HL-60 (cell line): Measurements from ENCODE around the gene SLC26A3.

Experiments used
- DNase-seq, 2 experiments: peaks; one replicate each; pipeline ENCODE4 v3.0.0-alpha.2; 2010 to 2020; ENCODE audit warnings: low read depth in 1 of 2, low spot score in 1 of 2
- H3K27ac ChIP-seq: fragments of 250-450 bp; sonication (Bioruptor Pico); replicated peaks from 2 replicates; pipeline ENCODE4 v1.5.1; 2020; ENCODE audit warnings: mild to moderate bottlenecking, moderate library complexity
- H3K27me3 ChIP-seq: fragments of 250-450 bp; sonication (Bioruptor Pico); 2 replicates; pipeline ENCODE4 v1.5.1; 2021; ENCODE audit warnings: mild to moderate bottlenecking, moderate library complexity; ENCODE audit not compliant: insufficient read depth, poor library complexity, severe bottlenecking
- H3K4me3 ChIP-seq: replicated peaks from 2 replicates; pipeline ENCODE4 v1.5.1; 2011; ENCODE audit warnings: mild to moderate bottlenecking, control low read depth, low read length; ENCODE audit not compliant: insufficient read depth
- CTCF ChIP-seq: IDR thresholded peaks from one replicate; pipeline ENCODE4 v1.5.1; 2011; ENCODE audit warnings: low read length, control low read depth, inconsistent platforms; ENCODE audit not compliant: insufficient read depth
- GABPA ChIP-seq: IDR thresholded peaks from 2 replicates; pipeline ENCODE4 v1.6.1; 2012; ENCODE audit warnings: low read depth
- POLR2AphosphoS5 ChIP-seq: IDR thresholded peaks from 2 replicates; pipeline ENCODE4 v1.6.1; 2012; ENCODE audit warnings: low read depth
- REST ChIP-seq: IDR thresholded peaks from 2 replicates; pipeline ENCODE4 v1.6.1; 2012; ENCODE audit warnings: low read depth; ENCODE audit not compliant: insufficient replicate concordance
- SPI1 ChIP-seq: IDR thresholded peaks from 2 replicates; pipeline ENCODE4 v1.6.1; 2012; ENCODE audit warnings: low read depth, mild to moderate bottlenecking, borderline replicate concordance

SLC26A3 gene

GRCh38 chr7:107785170-107785569 is 17.9 kb downstream of the SLC26A3 start:
- DNase-seq, result no peak
- Histone ChIP-seq H3K4me3 (no peak overlapping the region), H3K27me3 (peaks cover 2% of the 10 kb centered on the region), H3K27ac (no peak overlapping the region)
- TF ChIP-seq POLR2AphosphoS5 (no peak), GABPA (no peak), SPI1 (no peak), CTCF (no peak), REST (no peak)

- peaks cover 2% of the 10 kb centered on the region for H3K27me3 ChIP-seq
- H3K4me3 ChIP-seq, result no peak overlapping the region
- TF ChIP-seq REST, result no peak
- no peak for TF ChIP-seq CTCF
- no peak for TF ChIP-seq SPI1
- TF ChIP-seq GABPA, result no peak
- no peak for TF ChIP-seq POLR2AphosphoS5
- no peak overlapping the region for H3K27ac ChIP-seq
- DNase-seq, result no peak
These were observed 19.4 kb downstream of the SLC26A3 start for GRCh38 chr7:107783648-107784047.

- Histone ChIP-seq H3K4me3 (no peak overlapping the region), H3K27me3 (peaks cover 2% of the 10 kb centered on the region), H3K27ac (no peak overlapping the region)
- TF ChIP-seq GABPA (no peak), POLR2AphosphoS5 (no peak), SPI1 (no peak), CTCF (no peak), REST (no peak)
- DNase-seq, result no peak
These were observed 20.6 kb downstream of the SLC26A3 start for GRCh38 chr7:107782374-107782773.
